GM12864 (cell line): Measurements from ENCODE around the gene C3orf22.

Experiments used
- DNase-seq: peaks from one replicate; pipeline ENCODE4 v3.0.0-alpha.2; 2011; ENCODE audit warnings: low read depth
- H3K4me3 ChIP-seq: 2 replicates; pipeline ENCODE4 v1.5.1; 2011; ENCODE audit warnings: mild to moderate bottlenecking, low read depth, low read length, control low read depth
- TF ChIP-seq, protein P1 (sequence below): IDR thresholded peaks from 2 replicates; pipeline ENCODE4 v1.5.1; 2011; ENCODE audit warnings: low read depth, mild to moderate bottlenecking, moderate library complexity, low read length, control low read depth, inconsistent platforms; ENCODE audit errors: missing control alignments

The C3orf22 gene

DNA sequence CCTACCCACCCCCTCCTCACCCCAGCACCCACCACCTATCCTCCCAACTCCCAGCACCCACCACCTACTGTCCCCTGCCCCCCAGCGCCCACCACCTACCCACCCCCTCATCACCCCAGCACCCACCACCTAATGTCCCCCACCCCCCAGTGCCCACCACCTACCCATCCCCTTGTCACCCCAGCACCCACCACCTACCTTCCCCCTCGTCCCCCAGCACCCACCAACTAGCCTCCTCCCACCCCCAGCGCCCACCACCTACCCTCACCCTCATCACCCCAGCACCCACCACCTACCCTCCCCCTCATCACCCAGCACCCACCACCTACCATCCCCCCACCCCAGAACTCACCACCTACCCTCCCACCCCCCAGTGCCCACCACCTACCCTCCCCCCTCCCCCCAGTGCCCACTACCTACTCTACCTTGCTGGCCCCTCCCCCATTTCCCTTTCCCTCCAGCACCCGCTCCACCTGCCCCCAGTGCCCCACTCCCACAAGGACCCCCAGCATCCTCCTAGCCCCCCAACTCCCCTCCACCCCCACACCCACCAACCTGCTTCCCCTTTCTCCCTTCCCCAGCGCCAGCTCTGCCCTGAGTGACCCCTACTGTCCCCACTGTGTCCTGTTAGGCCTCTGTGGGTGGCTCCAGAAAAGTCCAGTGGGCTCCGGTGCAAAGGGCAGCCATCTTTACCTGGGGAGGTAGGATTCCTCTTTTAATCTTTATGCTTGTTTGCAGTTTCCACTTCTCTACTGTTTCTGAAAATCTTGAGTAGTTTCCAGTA lies 42.4 kb downstream of the C3orf22 start:
- TF ChIP-seq, protein P1, sequence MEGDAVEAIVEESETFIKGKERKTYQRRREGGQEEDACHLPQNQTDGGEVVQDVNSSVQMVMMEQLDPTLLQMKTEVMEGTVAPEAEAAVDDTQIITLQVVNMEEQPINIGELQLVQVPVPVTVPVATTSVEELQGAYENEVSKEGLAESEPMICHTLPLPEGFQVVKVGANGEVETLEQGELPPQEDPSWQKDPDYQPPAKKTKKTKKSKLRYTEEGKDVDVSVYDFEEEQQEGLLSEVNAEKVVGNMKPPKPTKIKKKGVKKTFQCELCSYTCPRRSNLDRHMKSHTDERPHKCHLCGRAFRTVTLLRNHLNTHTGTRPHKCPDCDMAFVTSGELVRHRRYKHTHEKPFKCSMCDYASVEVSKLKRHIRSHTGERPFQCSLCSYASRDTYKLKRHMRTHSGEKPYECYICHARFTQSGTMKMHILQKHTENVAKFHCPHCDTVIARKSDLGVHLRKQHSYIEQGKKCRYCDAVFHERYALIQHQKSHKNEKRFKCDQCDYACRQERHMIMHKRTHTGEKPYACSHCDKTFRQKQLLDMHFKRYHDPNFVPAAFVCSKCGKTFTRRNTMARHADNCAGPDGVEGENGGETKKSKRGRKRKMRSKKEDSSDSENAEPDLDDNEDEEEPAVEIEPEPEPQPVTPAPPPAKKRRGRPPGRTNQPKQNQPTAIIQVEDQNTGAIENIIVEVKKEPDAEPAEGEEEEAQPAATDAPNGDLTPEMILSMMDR, result no peak
- H3K4me3 ChIP-seq, result no peak overlapping the region
- DNase-seq, result no peak

DNA sequence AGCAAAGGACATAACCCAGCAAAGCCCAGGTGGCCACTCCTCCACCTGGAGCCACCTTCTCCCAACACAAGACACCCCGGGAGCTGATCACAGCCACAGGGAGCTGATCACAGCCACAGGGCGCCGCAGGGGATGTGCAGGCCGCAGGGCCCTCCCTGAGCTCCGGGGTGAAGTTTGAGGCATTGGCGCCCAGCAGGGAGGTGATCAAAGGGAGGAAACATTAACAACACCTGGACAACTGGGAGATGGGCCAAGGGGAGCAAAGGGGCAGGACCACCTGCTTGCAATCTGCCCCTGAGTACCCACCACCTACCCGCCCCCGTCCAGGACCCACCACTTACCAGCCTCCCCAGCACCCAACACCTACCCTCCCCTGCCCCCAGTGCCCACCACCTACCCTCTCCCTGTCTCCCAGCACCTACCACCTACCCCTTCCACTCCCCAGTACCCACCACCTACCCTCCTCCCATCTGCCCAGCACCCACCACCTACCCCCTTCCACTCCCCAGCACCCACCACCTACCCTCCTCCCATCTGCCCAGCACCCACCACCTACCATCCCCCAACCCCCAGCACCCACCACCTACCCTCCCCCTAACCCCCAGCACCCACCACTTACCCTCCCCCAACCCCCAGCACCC lies 43.5 kb downstream of the C3orf22 start:
- no peak for DNase-seq
- TF ChIP-seq, protein P1, result no peak

DNA sequence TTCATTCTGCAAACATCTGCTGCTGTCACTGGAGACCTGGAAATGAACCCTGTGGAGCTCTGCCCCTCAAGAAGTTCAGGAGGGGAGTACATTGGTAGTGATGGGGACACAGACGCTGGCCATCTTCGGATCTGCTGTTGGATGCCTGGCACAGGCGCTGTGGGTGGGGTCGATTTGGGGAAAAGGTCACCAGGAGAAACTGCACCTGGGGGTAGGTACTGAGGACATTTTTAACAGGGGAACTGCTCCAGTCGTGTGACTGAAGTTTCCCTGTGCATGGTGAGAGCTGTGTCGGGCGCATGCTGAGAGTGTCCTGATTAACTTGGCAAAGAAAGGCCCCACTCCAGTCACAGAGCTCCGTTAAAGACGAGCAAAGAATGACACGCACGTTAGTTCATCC lies 44.6 kb downstream of the C3orf22 start:
- no peak overlapping the region for H3K4me3 ChIP-seq
- TF ChIP-seq, protein P1, result no peak
- DNase-seq, result no peak

More for the DNA sequence above, 43.5 kb downstream of the C3orf22 start:
- H3K4me3 ChIP-seq, result no peak overlapping the region

DNA sequence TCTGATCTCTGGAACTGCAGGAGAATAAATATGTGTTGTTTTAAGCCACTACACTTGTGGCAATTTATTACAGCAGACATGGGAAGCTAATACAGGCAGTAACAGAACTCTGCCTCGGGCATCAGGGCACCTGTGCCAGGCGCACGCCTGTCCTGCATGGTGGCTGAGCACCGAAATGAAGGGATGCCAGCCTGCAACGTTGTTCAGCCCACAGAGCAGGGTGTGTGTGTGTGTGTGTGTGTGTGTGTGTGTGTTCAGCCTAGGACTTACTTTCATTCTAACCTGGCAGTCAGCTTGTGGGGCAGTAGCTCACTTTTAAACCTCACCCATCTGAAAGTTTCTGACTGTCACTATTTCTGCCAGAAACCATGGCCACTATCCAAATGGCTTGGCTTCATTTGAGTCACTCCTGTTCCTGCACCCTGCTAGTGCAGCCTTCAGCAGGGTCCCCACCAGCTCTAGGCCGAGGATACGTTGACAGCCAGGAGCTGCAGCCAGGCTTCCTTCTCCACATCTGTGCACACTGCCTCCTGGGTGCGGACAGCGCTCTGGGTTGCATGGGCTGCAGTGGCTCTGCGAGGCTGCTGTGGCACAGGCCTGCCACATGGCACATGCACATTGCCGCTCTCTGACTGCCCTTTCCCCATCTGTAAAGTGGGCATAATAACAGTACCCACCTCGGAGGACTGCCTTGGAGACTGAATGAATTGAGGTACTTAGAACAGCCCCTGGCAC lies 45.6 kb downstream of the C3orf22 start:
- TF ChIP-seq, protein P1, result no peak
- no peak for DNase-seq
- H3K4me3 ChIP-seq, result no peak overlapping the region

DNA sequence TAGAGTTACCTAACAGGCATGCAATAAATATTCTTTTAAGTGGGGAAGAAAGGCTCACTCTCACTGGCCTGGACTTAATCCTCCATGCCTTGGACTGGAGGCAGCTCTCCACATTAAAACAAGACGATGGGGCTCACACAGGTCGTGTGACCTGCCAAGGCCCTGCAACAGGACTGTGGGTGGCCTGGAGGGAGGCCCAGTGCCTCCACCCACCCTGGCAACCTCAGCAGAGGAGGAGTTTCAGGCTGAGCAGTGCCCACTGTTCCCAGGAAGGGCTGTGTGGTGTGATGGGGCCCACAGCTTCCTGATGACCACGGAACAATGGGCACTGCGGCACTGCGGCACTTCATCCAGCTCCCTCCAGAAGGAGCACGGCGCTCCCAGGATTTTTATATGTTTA lies 46.7 kb downstream of the C3orf22 start:
- no peak for DNase-seq
- no peak overlapping the region for H3K4me3 ChIP-seq
- TF ChIP-seq, protein P1, result no peak

DNA sequence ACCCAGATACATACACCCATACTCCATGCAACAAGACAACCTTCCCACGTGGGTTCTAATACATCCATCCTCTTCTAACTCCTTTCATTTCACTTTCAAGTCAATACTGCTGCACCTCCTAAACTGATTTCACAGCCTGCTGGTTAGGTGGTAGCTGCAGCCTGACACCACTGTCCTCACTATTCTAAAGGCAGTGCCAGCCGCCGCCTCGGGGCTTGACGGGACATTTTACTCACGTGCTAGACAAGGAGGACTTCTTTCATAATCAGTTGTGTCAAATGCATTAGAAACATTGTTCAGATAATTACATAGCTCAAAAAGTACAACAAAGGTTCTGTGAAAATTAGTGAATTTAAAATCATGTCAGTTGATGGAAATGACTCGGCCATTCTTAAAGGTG lies 47.4 kb downstream of the C3orf22 start:
- no peak overlapping the region for H3K4me3 ChIP-seq
- TF ChIP-seq, protein P1, result no peak
- no peak for DNase-seq
